Measurements from ENCODE around the gene BCS1L.

GRCh38 chr2:218708086-218708485 lies 48.6 kb downstream of the BCS1L start:
- no peak for TF ChIP-seq POLR2AphosphoS5 (IDR thresholded peaks at IDR 0.05; ENCODE audit: low read depth, low read length)
- no peak for TF ChIP-seq POLR2A (IDR thresholded peaks at IDR 0.05; ENCODE audit: low read depth, low read length)
